ENCODE data around the gene SLC6A1.

GRCh38 chr3:10975695-10976234, 16.8 kb upstream of the SLC6A1 start:
- TF ChIP-seq POLR2A (IDR thresholded peaks at IDR 0.05; ENCODE audit: low read depth): no peak
- TF ChIP-seq POLR2AphosphoS5 (IDR thresholded peaks at IDR 0.05): no peak
- TF ChIP-seq EP300 (IDR thresholded peaks at IDR 0.05): no peak
